D341Med (cell line): ENCODE data around the gene TNFAIP1.

Experiments
- DNase-seq: peaks from one replicate; pipeline ENCODE4 v3.0.0; 2012; ENCODE audit warnings: low spot score

TNFAIP1 gene

DNA sequence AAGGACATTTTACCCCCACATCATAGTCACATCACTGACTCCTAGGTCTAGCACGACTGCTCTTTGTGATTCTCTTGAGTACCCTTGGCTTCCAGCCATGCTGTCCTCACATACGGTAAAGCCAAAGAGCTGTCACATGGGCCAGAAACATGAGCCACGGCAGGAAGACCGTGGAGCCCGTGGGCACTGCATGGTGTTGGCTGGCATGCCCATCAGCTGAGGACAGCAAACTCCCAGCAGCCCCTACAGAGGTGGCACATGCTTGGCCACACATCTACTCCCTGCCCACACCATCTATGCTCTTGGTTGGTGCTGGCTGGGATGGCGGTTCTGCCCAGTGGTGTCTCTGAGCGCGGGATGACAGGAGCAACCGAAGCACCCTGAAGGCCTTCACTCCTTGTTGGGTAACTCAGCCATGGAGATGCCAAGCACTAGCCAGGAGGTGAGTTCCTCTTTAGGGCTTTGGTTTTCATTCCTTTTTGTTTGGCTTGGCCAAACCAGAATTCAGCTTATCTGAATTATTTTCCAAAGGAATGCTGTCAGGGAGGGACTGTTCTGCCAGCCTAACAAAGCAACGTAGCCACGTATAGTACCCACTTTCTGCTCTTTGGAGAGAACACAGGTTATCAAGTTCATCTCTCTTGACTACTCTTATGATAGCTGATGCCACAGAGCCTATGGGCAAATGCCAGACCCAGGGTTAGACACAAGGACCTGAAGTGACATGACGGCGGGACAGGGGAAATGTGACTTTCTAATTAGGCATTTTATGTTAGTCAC, 10.0 kb downstream of the TNFAIP1 start:
- DNase-seq = peak; percentile 34

DNA sequence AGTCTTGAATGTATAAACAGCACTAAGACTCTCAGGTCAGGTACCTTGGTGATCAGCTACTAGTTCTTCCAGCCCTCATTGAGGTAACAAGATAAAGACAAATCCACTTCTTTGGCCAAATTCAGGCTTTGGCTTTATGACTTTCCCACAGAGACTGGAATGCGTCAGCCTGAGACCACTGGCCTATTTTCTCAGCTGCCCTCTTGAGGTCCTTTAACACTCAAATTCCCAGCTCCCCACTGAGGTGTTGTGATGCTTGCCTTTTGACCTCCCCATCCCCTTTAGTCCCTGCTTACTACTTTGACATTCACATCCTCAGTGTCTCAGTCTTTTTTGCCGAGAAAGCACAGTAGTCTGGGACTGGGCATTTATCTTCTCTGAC, 10.6 kb downstream of the TNFAIP1 start:
- DNase-seq = no peak

DNA sequence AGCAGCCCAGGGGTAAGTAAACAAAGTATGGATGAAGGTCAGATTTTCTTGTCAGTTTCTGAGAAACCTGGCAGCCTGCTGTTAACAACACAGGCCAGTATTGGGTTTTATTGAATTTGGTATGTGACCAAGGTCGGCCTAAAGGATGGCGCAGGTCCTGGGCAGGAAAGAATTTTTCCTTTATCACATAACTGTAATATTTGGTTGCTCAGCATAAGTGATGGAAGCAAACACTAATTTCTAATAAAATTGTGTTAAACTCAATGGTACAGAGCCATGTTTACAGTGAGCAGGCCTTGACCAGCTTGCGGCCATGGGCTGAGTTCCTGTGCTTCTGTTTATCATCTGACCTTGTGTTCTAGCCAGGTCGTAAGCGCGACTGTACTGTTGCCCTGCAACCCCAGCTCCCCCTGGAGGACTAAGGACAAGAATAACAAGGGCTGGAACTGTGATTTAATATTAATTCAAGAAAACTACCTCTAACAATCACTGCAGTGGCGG, 11.2 kb downstream of the TNFAIP1 start:
- DNase-seq = peak; percentile 57

DNA sequence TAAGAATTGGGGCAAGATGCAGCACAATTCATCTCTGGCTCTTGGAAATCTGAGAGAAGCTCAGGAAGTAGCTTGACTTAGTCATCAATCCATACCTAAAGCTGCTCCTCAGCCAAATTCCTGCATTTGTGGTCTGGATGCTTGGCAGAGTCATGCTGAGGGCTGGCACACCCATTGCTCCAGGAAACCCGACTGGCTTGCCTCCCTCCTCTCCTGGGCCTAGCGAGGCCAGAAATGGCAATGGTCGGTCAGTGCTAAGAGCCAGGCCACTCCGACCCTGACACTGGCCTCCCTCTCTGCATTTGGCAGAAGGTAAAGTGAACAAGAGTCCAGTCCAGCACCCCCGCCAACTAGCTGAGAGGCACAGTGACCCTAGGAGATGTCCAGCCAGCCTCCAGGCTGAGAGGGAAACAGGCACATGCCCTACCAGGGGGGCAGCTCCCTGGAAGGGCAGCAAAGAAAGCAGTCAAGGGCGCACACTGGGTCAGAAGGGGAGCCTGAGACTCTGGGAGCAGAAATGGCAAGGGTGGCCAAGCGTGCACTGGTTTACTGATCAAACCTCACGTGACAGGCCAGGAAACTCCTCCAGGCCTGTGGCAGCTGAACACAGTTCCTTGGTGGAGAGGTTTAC, 11.8 kb downstream of the TNFAIP1 start:
- DNase-seq = no peak

DNA sequence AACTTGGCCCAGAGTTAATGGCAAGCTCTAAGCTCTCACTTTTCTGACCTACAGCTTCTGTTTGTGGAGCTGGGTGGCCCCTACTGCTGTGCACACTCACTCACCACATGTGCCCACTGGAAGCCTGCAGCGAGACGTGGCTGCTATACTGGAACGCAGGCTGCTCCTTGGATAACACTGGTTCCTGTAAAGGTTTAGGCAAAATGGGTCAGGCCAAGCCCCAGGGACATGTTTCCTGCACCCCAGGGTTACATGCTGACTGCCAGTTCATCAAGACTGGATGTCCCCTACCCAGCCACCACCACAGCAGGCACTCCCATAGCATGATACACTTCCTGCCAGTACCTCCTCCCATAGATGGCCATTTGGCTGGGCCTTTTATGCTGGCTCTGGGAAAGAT, 13.4 kb downstream of the TNFAIP1 start:
- no peak for DNase-seq

DNA sequence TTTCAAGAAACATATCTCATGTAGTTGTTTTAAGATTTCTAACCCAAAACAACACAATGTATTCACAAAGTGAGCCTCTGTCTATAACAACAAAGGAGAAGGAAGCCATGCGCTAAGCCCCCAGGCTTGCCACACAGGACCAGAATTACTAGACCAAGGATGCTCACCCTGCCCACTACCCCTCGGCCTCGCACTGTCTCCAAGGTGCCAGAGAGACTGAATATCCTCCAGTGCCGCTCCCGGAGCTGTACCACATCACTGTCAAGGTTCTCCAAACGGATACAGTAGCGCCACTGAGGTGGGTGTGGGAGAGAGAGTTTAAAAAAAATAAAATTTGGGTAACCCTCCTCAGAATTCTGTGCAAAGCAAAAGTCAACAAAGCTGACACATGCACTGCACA, 14.7 kb downstream of the TNFAIP1 start:
- DNase-seq = no peak

DNA sequence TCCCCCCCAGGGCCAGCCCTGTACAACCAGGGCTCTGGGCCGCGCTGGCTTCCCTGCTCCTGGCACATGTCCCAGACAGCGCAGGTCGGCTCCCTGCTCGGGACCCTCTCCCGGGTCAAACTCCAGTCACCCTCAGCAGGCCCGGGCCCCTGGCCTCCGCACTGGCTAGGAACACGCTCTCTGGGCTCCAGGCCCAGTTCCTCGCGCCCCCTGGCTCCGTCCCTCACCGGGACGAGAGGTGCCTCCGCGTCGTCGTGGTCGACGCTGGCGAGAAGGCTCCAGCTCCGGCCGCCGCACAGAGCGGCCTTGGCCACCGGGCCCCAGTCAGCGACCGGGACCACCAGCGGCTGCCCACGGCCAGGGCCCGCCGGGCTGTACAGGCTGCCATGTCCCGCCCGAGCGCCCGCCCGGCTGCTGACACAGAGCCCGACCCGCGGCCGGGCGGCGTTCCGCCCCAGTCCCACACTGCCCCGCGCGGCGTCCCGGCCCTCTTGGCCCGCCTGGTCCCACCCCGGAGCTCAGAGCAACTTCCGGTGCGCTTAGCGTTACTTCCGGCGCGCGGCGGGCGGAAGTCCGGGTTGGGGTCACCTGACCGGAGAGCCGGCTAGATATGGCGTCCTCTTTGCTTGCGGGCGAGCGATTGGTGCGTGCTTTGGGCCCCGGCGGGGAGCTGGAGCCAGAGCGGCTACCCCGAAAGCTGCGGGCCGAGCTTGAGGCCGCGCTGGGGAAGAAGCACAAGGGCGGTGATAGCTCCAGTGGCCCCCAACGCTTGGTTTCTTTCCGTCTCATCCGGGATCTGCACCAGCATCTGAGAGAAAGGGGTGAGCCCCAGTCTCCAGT, 21.7 kb downstream of the TNFAIP1 start, which contains the start of gene POLDIP2:
Gene POLDIP2 (minus strand): TSS at position 467 of the 840 bp plus-strand sequence. CDS start 79 bp downstream, at position 388.
- DNase-seq = peak; percentile 100

DNA sequence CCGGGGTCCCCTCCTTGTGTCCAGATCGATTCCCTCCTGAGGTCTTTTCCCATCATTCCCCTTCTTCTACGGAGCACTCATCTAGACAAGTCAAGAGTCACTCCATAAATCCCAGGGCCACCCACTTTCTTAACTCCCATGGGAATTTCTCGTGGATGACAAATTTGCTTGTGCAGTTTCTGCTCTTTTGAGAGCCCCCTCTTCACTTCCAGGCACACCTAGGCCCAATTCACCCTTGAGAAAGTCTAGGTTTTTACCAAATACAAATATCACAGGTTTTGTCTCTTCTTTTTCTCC, 22.3 kb downstream of the TNFAIP1 start:
- DNase-seq = no peak

DNA sequence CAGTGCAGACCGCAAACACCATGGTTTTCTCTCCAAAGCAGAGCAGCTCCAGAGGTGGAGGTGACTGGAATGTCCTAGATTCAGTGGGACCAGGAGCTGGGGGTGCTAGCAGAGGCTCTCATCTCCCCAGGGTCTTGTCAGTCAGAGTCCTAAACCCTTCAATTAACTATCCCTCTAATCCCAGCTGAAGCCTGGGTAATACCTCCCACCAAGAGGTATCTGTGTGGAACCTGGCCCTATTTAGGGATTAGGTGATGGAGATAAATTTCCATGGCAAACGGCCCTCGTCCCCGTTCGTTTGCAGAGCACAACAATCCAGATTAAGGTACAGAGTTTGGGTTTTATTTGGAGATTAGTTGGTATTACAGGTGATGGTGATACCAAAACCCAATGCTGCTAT, 27.6 kb downstream of the TNFAIP1 start:
- DNase-seq = peak; percentile 77

DNA sequence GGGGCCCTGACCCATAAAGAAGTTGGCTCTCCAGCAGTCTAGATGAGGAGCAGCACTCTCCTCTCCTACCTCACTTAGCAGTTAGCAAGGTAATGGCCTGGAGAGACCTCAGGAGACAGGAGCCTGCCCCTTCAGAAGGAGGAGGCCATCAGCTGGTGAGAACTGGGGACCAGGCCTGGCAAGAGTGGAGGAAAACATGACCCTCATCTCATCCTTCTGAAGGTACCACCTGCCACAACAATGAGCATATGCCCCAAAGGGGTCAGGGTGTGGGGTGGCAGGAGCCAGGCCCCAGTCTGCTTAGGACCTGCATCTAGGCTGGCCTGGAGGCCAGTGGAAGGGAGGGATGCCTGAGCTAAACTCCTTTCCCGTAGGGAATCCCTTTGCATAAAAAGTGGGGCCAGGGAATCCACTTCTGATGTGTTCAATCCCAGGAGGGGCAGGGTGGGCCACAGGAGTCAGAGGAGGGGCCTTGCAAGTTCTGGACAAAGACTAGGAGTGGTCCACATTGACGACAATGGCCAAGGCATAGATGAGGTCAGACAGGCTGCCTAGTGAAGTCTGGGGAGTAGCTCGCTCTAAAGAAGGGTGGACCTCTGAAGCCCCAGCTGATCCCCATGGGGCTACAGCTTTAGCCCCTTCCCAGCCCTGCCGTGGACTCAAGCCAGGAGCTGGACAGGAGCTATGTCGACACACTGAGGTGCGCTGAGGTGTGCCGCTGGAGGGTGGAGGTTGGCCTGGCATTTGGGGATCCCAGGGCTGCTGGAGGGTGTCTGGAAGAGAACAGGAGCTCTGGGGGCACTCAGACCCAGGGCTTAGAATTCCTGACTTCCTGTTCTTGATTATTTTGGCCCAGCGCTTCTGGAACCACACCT, 28.5 kb downstream of the TNFAIP1 start:
- no peak for DNase-seq

DNA sequence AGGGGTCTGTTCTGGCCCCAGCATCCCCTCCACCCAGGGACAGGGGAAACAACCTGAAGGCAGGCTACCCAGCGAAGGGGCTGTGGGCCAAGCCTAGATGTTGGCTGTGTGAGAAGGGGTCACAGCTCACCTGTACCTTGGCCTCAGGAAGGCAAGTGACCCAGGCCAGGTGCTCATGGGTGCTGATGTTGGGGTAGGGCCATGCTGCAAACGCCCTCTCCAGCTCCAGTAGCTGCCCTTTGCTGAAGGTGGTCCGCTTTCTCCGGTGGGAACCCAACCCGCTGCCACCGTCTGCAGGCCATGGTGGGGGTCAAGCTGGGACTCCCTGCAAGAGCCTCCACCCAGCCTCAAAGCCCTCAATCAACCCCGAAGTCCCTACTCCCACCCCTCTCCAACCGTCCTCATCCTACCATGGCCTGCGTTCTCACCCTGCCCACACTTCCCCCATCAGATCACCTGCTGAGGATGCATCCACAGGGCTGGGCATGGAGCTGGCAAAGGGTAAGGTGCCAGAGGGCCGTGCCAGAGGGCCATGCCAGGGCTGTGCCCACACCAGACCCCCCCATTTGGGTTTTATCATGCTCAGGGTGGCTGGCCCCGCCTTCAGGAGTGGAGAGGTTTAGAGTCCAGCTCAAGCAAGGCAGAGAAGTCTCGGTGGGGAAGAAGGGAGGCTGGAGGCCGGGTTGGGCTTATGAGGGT, 29.3 kb downstream of the TNFAIP1 start, which contains the start of gene SEBOX:
Gene SEBOX (minus strand): TSS at position 535 of the 699 bp plus-strand sequence. CDS start 48 bp downstream, at position 487.
- peak; percentile 22 for DNase-seq

DNA sequence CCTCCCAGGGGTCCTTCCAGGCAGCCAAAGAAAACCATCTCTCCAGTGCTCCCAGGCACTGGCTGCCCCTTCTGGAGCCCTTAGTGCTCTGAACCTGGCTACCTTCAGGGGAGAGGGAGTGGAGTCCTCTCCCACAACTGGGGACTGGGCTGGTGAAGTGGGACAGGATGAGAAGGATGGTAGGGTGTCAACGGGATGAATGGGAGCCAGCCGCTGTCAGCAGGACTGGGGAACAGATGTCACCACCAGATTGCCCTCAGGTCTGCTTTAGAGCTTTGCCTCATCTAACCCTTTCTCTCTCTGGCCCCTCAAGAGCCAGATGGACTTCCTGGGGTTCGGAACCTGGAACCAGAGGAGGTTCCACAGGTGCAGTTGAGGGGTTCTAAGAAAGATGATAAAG, 29.9 kb downstream of the TNFAIP1 start:
- DNase-seq = peak; percentile 30

DNA sequence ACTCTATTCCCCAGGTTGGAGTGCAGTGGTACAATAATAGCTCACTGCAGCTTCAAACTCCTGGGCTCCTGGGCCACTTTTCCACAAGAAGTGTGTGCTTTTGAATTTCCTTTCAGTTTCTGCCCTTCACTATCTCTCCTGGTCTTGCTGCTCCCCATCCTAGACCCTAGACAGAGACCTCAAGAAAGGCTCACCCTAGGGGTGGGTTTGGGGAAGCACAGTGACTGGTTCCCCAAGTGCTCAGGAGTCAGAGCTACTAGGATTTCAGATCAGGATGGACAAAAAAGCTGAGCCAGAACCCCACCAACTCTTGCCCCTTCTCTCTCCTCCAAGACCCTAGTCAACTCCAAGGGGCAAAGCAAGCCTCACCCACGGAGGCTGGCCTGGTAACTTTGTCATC, 31.0 kb downstream of the TNFAIP1 start:
- DNase-seq = no peak

DNA sequence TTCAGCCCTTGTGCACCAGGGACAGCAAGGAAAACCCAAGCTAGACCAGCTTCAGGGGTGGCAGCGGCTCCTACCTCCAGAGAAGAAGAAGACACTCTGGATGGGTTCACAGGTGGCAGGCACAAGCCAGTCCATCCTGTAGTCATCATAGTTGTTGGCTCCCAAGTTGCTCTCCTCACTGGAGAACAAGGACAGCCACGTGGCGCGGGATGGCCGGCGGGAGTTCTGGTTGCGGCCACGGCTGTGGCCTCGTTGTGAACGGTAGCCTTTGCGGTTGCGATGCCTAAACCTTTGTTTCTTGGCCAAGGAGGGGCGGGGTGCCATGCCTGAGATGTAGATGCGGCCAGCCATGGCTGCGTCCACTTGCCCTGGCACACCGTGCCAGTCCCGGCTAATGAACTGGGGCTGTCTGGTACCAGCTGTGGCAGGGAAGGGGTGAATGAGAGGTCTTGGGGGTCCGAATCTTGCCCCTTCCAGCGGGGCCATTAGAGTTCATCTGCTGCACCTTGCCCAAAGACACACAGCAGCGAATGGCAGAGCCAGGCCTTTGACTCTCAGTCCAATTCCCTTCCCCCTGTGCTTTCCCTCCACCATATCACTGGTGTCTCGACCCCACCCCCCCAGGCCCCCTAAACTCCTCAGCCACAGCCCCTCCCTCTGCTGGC, 32.2 kb downstream of the TNFAIP1 start:
- DNase-seq = peak; percentile 21

DNA sequence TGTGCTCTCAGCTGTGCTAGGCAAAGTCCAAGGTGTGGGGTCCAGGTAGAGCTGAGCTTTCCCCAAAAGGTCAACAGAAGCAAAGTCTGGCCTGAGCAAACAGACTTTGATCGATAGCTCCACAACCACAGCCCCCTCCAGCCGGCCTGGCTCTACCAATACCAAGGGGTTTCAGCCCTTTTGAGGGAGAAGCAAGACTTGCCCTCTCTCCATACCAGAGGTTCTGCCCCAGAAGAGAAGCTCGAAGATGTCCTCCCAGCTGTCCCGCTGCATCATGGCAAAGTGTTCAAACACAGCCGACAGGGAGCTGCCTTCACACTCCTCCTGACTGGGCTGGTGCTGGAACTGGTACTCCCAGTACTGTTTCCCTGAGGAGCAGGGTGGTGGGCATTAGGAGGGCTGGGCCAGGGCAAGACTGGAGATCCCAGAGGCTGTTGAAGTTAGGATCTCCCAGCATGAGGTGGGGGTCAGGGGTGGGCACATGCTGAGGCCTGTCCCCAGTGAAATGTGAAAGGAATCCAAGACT, 32.8 kb downstream of the TNFAIP1 start:
- no peak for DNase-seq

DNA sequence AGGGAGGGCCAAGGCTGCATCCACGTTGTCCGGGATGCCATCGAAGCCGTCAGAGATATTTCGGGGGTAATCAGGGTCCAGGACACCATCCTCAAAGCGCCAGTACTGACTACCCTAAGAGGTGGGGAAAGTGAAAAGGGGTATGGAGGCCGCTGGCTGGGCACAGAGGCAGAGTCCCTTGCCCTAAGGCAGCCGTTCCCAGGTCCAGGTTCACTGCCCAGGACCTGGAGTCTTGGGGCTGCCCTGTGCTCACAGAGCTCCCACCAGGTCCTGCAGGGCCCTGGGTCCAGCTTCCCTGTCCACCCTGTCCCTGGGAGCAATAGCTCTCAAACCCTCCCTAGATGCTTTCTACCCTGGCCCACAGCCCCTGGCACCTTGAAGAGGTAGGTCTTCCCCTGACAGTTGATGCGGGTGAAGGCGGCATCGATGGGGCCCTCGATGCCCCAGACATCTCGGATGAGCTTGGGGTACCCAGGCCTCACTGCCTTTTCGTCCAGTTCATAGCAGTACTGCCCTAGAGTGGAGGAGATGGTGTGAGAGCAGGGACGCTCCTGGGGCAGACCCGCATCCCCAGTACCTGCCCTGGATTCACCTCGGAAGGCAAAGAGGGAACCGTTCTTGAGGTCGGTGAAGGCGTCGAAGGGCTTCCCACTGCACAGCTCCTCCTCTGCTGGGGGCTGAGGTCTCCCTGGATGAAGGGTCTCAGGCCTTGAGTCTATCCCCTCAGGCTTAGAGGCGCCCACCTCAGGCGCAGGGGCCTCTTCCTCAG, 33.5 kb downstream of the TNFAIP1 start:
- DNase-seq = no peak

DNA sequence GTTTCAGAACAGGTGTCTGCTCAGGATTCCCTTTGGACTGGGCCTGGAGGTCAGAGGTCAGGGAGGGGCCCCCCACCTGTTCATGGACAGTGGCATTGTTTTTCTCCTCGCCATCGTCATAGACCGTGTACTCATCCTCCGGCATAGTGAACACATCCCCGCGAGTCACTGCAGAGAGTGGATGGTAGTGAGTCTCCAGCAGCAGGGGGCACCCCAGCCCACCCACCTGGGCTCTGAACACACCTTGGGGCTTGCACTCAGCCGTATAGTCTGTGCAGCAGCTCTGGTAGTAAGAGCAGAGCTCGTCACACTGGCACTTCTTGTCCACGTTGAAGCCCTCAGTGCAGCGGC, 34.1 kb downstream of the TNFAIP1 start:
- DNase-seq = peak; percentile 46

DNA sequence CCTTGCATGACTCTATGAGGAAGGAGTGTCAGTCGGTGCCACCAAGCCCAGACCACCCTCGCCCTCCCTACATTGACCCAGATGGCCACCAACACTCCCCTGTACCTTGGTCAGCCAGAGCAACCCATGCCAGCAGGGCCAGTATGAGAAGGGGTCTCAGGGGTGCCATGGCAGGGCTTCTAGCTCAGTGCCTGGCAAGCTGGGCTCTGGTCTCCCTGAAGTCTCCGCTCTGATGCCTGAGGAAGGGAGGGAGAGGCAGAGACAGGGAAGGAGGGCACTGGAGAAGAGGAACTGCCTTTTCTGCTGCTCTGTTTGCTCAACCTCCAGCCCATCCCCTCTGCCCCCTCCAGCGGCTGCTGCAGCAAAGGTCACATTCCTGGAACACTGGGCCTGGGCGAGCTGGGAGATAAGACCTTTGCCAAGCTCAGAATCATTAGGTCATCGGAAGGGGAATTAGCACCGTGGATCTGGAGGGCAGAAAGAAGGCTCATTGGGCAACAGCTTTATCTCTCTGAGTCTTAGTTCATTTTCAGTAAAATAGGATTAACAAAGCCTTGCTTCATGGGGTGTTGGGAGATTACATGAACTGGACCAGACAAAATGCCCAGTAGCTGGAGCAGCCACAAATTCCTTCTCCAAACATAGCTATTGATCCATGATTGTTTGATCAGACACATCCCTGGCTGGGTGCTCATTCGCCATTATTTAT, 34.6 kb downstream of the TNFAIP1 start, which contains the start of gene VTN:
Gene VTN (minus strand): TSS at position 273 of the 709 bp plus-strand sequence. CDS start 104 bp downstream, at position 169.
- DNase-seq = peak; percentile 69

DNA sequence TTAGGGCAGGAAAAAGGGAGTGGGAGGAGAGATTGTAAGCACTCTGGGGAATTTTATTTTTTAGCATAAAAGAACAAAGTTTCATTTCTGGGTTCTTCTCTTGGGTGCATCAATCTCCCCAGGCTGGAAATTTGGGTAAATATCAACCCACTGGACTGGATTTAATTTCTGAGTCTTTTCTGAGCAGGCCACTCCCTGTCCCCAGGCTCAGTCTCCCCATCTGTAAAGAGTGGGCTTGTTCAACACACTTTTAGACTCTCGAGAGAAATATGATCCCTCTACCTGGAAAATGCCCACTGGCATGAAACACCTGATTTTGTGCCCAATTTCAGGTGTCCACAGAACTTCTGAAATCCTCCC, 35.2 kb downstream of the TNFAIP1 start:
- DNase-seq = no peak
